Ascending aorta (tissue), 2 donors: ENCODE measurements around the gene P2RY1. TPM values are rescaled to one million over a fixed set of nuclear protein-coding genes. Genes with fewer than 3 reads are reported as not detected.

ENCODE experiments used
- DNase-seq, 2 donors: peaks; one replicate each; pipeline ENCODE4 v3.0.0-alpha.2; 2019; ENCODE audit warnings: low spot score in 2 of 2
- H3K27ac ChIP-seq, 2 donors: fragments of 200-600 bp; sonication (generic); one replicate each; pipeline ENCODE4 v1.5.1; 2016 to 2017; ENCODE audit warnings: mild to moderate bottlenecking in 1 of 2
- H3K27me3 ChIP-seq: fragments of 200-600 bp; sonication (generic); one replicate; pipeline ENCODE4 v1.5.1; 2017
- H3K36me3 ChIP-seq, 2 donors: fragments of 200-600 bp; sonication (generic); one replicate each; pipeline ENCODE4 v1.5.1; 2016
- H3K4me1 ChIP-seq, 2 donors: fragments of 200-600 bp; sonication (generic); one replicate each; pipeline ENCODE4 v1.5.1; 2016 to 2017; ENCODE audit warnings: mild to moderate bottlenecking in 1 of 2
- H3K4me3 ChIP-seq, 2 donors: fragments of 200-600 bp; sonication (generic); one replicate each; pipeline ENCODE4 v1.5.1; 2016 to 2017; ENCODE audit warnings: mild to moderate bottlenecking in 1 of 2
- H3K9me3 ChIP-seq, 2 donors: fragments of 200-600 bp; sonication (generic); one replicate each; pipeline ENCODE4 v1.5.1; 2016
- intact Hi-C: fragments of 100-400 bp; cut with DNase I; formaldehyde crosslinking; loops from one replicate; pipeline ENCODE4 v1.15.1; 2023
- total RNA-seq: library from RNA; depleted of rRNA; stranded (reverse); fragments of >200 nt; gene quantifications from one replicate; pipeline ENCODE4 v1.1.0, GENCODE V29; 2016
- TF ChIP-seq, protein P1 (sequence below), 3 experiments: fragments of 200-600 bp in 2 of 3; fragments of 450-650 bp in 1 of 3; sonication (generic) in 2 of 3; IDR thresholded peaks; one replicate each; pipeline ENCODE4 v1.5.1; 2016 to 2019; ENCODE audit warnings: antibody characterized with exemption in 3 of 3, mild to moderate bottlenecking in 1 of 3, moderate library complexity in 1 of 3

The P2RY1 gene
- total RNA-seq, 1 donor from 2014 or later: 8.8 TPM

DNA sequence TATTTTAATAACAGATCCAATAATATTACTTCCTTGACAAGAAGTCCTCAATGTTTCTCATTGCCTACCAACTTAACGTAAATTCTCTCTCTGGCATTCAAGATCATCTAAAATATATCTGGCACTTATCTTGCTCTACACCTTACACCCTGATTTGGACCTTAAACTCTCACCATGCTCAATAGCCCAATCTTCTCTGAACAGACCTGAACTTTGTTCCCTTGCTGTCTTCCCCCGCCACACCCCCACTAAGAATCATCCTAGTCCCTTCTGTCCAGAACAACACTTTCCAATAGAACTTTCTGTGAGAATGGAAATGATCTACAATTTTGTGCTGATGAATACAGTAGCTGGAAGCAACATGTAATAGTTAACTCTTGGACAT lies 44.9 kb downstream of the P2RY1 start:
- TF ChIP-seq, protein P1, sequence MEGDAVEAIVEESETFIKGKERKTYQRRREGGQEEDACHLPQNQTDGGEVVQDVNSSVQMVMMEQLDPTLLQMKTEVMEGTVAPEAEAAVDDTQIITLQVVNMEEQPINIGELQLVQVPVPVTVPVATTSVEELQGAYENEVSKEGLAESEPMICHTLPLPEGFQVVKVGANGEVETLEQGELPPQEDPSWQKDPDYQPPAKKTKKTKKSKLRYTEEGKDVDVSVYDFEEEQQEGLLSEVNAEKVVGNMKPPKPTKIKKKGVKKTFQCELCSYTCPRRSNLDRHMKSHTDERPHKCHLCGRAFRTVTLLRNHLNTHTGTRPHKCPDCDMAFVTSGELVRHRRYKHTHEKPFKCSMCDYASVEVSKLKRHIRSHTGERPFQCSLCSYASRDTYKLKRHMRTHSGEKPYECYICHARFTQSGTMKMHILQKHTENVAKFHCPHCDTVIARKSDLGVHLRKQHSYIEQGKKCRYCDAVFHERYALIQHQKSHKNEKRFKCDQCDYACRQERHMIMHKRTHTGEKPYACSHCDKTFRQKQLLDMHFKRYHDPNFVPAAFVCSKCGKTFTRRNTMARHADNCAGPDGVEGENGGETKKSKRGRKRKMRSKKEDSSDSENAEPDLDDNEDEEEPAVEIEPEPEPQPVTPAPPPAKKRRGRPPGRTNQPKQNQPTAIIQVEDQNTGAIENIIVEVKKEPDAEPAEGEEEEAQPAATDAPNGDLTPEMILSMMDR (IDR thresholded peaks at IDR 0.05): no peak
- Histone ChIP-seq H3K4me1 (no peaks in the 10 kb centered on the region), H3K27ac (no peak overlapping the region), H3K27me3 (no peaks in the 10 kb centered on the region), H3K9me3 (no peaks in the 10 kb centered on the region), H3K4me3 (no peak overlapping the region), H3K36me3 (no peaks in the 10 kb centered on the region)
- intact Hi-C loops: no loop called here
- no peak for DNase-seq

DNA sequence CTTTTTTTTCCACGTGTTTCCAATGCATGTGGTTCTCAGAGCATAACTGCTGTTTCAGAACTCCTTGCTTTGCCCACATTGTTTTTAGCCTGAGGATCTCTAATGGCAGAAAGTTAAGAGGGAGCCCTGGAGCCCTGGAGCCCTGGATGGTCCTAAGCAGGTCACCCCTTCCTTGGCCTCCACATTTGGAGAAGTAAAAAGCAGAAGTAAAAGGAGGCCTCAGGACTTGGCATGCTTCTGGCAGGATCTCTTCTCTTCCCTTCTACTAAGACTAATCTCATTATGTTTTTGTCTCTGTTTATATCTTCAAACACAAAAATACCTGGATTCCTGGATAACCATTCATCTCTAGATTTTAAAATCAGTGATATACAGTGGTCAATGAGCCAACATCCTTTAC lies 50.1 kb downstream of the P2RY1 start:
- DNase-seq: no peak
- no peaks in the 10 kb centered on the region for H3K36me3 ChIP-seq
- no peaks in the 10 kb centered on the region for H3K4me1 ChIP-seq
- intact Hi-C loops: no loop called here
- no peaks in the 10 kb centered on the region for H3K9me3 ChIP-seq
- no peak overlapping the region for H3K4me3 ChIP-seq
- no peak overlapping the region for H3K27ac ChIP-seq
- TF ChIP-seq, protein P1 (IDR thresholded peaks at IDR 0.05): no peak
- H3K27me3 ChIP-seq: no peaks in the 10 kb centered on the region
